ENCODE data around the gene CALN1. TPM values are rescaled to one million over a fixed set of nuclear protein-coding genes. Genes with fewer than 3 reads are reported as not detected.

The CALN1 gene
- total and polyA plus RNA-seq, 2 experiments from 2014 or later: 7.6 to 14.5 TPM

DNA sequence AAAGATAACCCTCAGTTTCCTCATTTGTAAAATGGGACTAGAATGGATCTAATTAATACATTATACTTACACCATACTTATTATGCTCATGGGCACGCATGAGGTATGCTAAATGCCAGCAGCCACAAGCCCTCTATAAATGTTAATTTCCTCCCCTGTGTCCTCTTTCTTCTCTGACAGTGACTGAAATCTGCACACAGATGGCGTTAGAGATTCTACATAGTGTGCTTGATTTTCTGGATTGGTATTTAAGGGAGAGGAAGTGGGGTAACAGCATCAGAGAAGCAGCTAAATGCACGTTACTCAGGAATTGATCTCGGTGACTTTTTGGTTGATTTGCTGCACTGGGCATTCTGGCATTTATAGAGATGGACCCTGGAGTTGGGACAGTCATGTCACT is 568.5 kb downstream of the CALN1 start:
- no peak for TF ChIP-seq JUNB (IDR thresholded peaks at IDR 0.05; ENCODE audit: unreplicated experiment)
- TF ChIP-seq, protein P1, sequence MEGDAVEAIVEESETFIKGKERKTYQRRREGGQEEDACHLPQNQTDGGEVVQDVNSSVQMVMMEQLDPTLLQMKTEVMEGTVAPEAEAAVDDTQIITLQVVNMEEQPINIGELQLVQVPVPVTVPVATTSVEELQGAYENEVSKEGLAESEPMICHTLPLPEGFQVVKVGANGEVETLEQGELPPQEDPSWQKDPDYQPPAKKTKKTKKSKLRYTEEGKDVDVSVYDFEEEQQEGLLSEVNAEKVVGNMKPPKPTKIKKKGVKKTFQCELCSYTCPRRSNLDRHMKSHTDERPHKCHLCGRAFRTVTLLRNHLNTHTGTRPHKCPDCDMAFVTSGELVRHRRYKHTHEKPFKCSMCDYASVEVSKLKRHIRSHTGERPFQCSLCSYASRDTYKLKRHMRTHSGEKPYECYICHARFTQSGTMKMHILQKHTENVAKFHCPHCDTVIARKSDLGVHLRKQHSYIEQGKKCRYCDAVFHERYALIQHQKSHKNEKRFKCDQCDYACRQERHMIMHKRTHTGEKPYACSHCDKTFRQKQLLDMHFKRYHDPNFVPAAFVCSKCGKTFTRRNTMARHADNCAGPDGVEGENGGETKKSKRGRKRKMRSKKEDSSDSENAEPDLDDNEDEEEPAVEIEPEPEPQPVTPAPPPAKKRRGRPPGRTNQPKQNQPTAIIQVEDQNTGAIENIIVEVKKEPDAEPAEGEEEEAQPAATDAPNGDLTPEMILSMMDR (conservative IDR thresholded peaks at IDR 0.05; ENCODE audit: low read depth in 2 of 2): peak in 1 of 2 experiments; percentile 28; a peak in 2 of 4 replicates
- H3K27ac Mint-ChIP-seq: no peak overlapping the region
- Histone ChIP-seq H3K9me2 (ENCODE audit: insufficient read depth) (peaks cover 4% of the 10 kb centered on the region; the same call in 1 of the 2 replicates), H3K27me3 (ENCODE audit: insufficient read depth) (no peaks in the 10 kb centered on the region), H3K27ac (ENCODE audit: low read depth) (no peak overlapping the region), H3K36me3 (ENCODE audit: insufficient read depth) (no peaks in the 10 kb centered on the region), H3K79me2 (replicated peaks; ENCODE audit: insufficient read depth) (no peaks in the 10 kb centered on the region), H3K4me3 (no peak overlapping the region), H3K4me1 (ENCODE audit: insufficient read depth) (no peaks in the 10 kb centered on the region), H4K20me1 (replicated peaks; ENCODE audit: insufficient read depth) (no peaks in the 10 kb centered on the region; the same call in none of the 2 replicates), H2AFZ (no peak overlapping the region), H3F3A (replicated peaks; ENCODE audit: low read depth) (no peaks in the 10 kb centered on the region), H3K4me2 (no peak overlapping the region)
- peaks cover 8% of the 10 kb centered on the region; the same call in 1 of the 3 replicates for H3K9me3 Mint-ChIP-seq
- DNase-seq (ENCODE audit: low spot score) (peak; percentile 33), ATAC-seq (no peak)
- H3K4me3 Mint-ChIP-seq: no peak overlapping the region
- H3K36me3 Mint-ChIP-seq (ENCODE audit: low read depth): no peaks in the 10 kb centered on the region
- no peaks in the 10 kb centered on the region for H3K27me3 Mint-ChIP-seq (ENCODE audit: insufficient read depth, low read depth, poor library complexity)
- H3K4me1 Mint-ChIP-seq: peaks cover 14% of the 10 kb centered on the region

DNA sequence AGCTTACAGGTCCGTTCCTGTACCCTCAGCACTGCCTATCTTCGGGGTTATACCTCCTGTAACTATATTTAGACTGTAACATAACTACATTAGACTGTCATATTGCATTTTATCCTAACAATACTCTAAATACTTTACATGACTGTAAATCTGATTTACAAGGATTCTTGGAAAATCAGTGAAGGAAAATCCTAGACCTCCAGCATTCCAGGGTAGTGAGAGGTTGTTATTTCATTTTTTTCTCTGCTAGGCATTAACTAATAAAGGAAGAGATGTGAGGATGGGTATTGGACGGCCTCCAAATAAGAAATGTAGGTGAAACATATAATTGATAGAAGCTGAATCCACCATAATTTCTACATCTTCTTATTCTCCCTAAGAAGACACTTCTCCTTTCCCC is 569.4 kb downstream of the CALN1 start:
- no peak for ATAC-seq
- no peaks in the 10 kb centered on the region for H3K36me3 Mint-ChIP-seq (ENCODE audit: low read depth)
- no peaks in the 10 kb centered on the region for H3K27me3 Mint-ChIP-seq (ENCODE audit: insufficient read depth, low read depth, poor library complexity)
- Histone ChIP-seq H4K20me1 (replicated peaks; ENCODE audit: insufficient read depth) (no peaks in the 10 kb centered on the region; the same call in none of the 2 replicates), H2AFZ (no peak overlapping the region), H3F3A (replicated peaks; ENCODE audit: low read depth) (no peaks in the 10 kb centered on the region), H3K9me2 (ENCODE audit: insufficient read depth) (peaks cover 4% of the 10 kb centered on the region; the same call in 1 of the 2 replicates), H3K36me3 (ENCODE audit: insufficient read depth) (no peaks in the 10 kb centered on the region), H3K4me3 (no peak overlapping the region), H3K27me3 (ENCODE audit: insufficient read depth) (no peaks in the 10 kb centered on the region), H3K4me2 (no peak overlapping the region), H3K4me1 (ENCODE audit: insufficient read depth) (no peaks in the 10 kb centered on the region), H3K27ac (ENCODE audit: low read depth) (no peak overlapping the region), H3K79me2 (replicated peaks; ENCODE audit: insufficient read depth) (no peaks in the 10 kb centered on the region)
- peaks cover 7% of the 10 kb centered on the region; the same call in 1 of the 3 replicates for H3K9me3 Mint-ChIP-seq
- no peak overlapping the region for H3K4me3 Mint-ChIP-seq
- no peak overlapping the region for H3K27ac Mint-ChIP-seq
- peaks cover 14% of the 10 kb centered on the region for H3K4me1 Mint-ChIP-seq
- no peak for TF ChIP-seq JUNB (IDR thresholded peaks at IDR 0.05; ENCODE audit: unreplicated experiment)
- no peak for TF ChIP-seq CREB1 (CRISPR knock-in tag; IDR thresholded peaks at IDR 0.05; ENCODE audit: low read depth)
- no peak for TF ChIP-seq ZNF114 (CRISPR knock-in tag; IDR thresholded peaks at IDR 0.05)
- TF ChIP-seq, protein P1 (conservative IDR thresholded peaks at IDR 0.05; ENCODE audit: low read depth in 2 of 2): no peak
- TF ChIP-seq, protein P2, sequence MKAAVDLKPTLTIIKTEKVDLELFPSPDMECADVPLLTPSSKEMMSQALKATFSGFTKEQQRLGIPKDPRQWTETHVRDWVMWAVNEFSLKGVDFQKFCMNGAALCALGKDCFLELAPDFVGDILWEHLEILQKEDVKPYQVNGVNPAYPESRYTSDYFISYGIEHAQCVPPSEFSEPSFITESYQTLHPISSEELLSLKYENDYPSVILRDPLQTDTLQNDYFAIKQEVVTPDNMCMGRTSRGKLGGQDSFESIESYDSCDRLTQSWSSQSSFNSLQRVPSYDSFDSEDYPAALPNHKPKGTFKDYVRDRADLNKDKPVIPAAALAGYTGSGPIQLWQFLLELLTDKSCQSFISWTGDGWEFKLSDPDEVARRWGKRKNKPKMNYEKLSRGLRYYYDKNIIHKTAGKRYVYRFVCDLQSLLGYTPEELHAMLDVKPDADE (IDR thresholded peaks at IDR 0.05): no peak
- TF ChIP-seq NANOG (IDR thresholded peaks at IDR 0.05; ENCODE audit: borderline replicate concordance): no peak
- TF ChIP-seq, protein P3, sequence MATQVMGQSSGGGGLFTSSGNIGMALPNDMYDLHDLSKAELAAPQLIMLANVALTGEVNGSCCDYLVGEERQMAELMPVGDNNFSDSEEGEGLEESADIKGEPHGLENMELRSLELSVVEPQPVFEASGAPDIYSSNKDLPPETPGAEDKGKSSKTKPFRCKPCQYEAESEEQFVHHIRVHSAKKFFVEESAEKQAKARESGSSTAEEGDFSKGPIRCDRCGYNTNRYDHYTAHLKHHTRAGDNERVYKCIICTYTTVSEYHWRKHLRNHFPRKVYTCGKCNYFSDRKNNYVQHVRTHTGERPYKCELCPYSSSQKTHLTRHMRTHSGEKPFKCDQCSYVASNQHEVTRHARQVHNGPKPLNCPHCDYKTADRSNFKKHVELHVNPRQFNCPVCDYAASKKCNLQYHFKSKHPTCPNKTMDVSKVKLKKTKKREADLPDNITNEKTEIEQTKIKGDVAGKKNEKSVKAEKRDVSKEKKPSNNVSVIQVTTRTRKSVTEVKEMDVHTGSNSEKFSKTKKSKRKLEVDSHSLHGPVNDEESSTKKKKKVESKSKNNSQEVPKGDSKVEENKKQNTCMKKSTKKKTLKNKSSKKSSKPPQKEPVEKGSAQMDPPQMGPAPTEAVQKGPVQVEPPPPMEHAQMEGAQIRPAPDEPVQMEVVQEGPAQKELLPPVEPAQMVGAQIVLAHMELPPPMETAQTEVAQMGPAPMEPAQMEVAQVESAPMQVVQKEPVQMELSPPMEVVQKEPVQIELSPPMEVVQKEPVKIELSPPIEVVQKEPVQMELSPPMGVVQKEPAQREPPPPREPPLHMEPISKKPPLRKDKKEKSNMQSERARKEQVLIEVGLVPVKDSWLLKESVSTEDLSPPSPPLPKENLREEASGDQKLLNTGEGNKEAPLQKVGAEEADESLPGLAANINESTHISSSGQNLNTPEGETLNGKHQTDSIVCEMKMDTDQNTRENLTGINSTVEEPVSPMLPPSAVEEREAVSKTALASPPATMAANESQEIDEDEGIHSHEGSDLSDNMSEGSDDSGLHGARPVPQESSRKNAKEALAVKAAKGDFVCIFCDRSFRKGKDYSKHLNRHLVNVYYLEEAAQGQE (IDR thresholded peaks at IDR 0.05; ENCODE audit: unreplicated experiment): no peak
- no peak for DNase-seq (ENCODE audit: low spot score)

Measured in GM23338 (cell line).